Retinal pigment epithelial cell (primary cell): ENCODE results near the gene SOAT2.

ENCODE experiments used
- DNase-seq: peaks from one replicate; pipeline ENCODE4 v3.0.0-alpha.2; 2010; ENCODE audit warnings: low read depth
- H3K4me3 ChIP-seq: 2 replicates; pipeline ENCODE4 v1.5.1; 2011; ENCODE audit warnings: mild to moderate bottlenecking, low read length, control low read depth, moderate library complexity
- TF ChIP-seq, protein P1 (sequence below): conservative IDR thresholded peaks from 2 replicates; pipeline ENCODE4 v1.5.1; 2011; ENCODE audit warnings: low read depth, low read length, control low read depth, inconsistent platforms

Gene SOAT2

DNA sequence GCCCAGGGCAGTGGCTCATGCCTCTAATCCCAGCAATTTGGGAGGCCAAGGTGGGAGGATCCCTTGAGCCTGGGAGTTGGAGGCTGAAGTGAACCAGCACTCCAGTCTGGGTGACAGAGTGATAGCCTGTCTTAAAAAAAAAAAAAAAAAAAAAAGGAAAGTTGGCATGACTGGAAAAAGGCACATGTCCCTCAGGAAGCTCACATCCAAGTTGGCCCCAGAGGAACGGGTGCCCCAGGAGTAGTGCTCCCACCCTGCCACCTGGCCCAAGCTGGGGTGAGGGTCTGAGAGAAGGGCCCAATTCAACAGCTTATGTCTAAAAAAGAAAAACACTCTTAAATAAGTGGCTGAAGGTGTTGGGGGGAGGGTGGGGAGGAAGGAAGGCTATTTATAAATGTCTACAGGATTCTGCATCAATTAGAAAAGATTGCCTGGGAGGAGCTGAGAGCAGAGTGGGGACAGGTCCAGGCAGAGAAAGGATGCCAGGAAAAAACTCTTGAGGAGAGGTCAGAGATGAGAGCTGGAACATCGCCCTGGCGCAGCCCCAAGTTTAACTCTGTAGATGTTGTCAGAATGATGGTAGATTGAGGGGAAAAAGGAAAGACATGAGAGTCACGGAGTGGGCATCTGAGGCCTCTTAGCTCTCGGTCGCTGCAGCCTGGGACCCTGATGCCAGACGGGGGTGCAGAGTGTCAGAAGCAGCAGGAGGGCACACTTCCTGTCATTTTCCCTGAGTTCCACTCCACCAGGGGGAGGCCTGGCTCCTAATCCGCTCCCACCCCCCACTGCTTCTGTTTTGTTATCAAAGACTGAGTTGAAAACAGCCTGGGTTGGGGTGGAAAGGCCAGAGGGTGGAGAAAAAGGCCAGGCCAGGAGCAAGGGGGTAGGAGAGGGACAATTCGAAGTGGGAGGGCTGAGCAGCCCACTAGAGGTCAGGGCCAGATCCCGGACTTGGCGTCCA, 31.4 kb upstream of the SOAT2 start:
- H3K4me3 ChIP-seq: no peak overlapping the region
- TF ChIP-seq, protein P1, sequence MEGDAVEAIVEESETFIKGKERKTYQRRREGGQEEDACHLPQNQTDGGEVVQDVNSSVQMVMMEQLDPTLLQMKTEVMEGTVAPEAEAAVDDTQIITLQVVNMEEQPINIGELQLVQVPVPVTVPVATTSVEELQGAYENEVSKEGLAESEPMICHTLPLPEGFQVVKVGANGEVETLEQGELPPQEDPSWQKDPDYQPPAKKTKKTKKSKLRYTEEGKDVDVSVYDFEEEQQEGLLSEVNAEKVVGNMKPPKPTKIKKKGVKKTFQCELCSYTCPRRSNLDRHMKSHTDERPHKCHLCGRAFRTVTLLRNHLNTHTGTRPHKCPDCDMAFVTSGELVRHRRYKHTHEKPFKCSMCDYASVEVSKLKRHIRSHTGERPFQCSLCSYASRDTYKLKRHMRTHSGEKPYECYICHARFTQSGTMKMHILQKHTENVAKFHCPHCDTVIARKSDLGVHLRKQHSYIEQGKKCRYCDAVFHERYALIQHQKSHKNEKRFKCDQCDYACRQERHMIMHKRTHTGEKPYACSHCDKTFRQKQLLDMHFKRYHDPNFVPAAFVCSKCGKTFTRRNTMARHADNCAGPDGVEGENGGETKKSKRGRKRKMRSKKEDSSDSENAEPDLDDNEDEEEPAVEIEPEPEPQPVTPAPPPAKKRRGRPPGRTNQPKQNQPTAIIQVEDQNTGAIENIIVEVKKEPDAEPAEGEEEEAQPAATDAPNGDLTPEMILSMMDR: peak; percentile 16
- no peak for DNase-seq

GRCh38 chr12:53073881-53074280, 29.4 kb upstream of the SOAT2 start:
- TF ChIP-seq, protein P1: no peak
- DNase-seq: no peak
- H3K4me3 ChIP-seq: no peak overlapping the region

DNA sequence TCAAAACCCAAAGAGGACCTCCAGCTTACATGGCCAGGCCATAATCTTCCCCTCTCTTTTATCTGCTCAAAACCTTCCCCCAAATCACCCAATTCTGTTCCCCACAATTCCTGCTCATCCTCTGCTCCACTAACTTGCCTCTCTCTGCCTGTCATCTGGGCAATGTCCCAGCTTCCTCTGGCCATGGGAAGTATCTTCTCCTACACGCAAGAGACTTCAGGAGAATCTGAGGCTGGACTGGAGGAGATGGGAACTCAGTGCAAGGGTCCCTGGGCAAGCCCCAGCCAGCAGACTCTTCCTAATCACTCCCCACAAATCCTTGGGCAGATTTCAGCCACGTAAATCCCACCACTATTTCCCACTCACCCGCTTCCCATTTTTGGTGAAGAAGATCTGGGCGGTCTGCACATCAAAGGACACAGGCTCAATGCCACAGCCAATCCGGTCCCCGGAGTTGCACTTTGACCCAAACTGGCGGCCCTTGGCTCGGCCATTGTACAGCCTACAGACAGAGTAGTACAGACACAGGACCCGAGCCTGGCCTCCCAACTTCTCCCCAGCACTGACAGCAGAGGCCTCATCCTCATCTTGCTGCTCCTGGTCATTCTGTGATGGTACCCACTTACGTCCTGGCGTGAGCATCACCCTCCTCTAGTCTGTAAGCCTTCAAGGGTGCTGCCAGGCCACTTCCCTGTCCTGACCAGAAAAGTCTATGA, 28.8 kb upstream of the SOAT2 start:
- TF ChIP-seq, protein P1: no peak
- DNase-seq: no peak

GRCh38 chr12:53074999-53075370, 28.3 kb upstream of the SOAT2 start:
- H3K4me3 ChIP-seq: no peak overlapping the region
- no peak for DNase-seq
- TF ChIP-seq, protein P1: no peak

More for the DNA sequence above, 28.8 kb upstream of the SOAT2 start:
- H3K4me3 ChIP-seq: no peak overlapping the region

DNA sequence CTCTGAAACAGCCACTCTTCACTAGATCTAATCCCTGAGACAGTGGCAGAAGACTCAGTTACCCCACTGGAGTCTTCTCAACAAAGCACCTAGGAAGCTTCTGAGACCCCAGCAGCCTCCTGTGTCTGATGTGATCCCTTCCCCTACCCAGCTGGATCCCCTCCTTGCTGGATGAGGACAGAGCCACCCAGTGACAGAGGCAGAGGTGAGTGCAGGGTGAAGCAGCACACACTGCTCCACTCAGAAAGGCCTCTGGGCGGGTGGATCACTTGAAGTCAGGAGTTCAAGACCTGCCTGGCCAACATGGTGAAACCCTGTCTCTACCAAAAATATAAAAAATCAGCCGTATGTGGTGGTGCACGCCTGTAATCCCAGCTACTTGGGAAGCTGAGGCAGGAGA, 26.8 kb upstream of the SOAT2 start:
- no peak for DNase-seq
- no peak overlapping the region for H3K4me3 ChIP-seq
- TF ChIP-seq, protein P1: no peak

GRCh38 chr12:53077030-53077429, 26.3 kb upstream of the SOAT2 start:
- no peak for DNase-seq
- H3K4me3 ChIP-seq: no peak overlapping the region
- TF ChIP-seq, protein P1: no peak
